HCT116 (cell line): ENCODE measurements around the gene PML. TPM values are rescaled to one million over a fixed set of nuclear protein-coding genes. Genes with fewer than 3 reads are reported as not detected.

Experiments used
- ATAC-seq: fragments of 200-7000 bp; cut with Tn5 transposase; 2 replicates; pipeline ENCODE4 v1.9.1; 2020; ENCODE audit warnings: mild to moderate bottlenecking, moderate library complexity
- BruUV-seq: library from RNA; stranded (reverse); fragments of 400-500 nt; replicated peaks from 2 replicates; lab custom pipeline; 2021; lab: Mats Ljungman, UMichigan
- CTCF ChIA-PET: fragments of 300-600 bp; sonication (Branson Sonifier 250); formaldehyde crosslinking; loops from one replicate; lab custom pipeline; 2021; ENCODE audit warnings: antibody characterized with exemption; lab: Charles Lee
- POLR2A ChIA-PET: fragments of 300-600, 350-600 bp; sonication (Branson Sonifier 250); formaldehyde crosslinking; loops from one replicate; lab custom pipeline; 2021; ENCODE audit warnings: antibody characterized with exemption; lab: Charles Lee
- RAD21 ChIA-PET, 2 experiments: fragments of 300-600 bp; sonication (Branson Sonifier 250); formaldehyde crosslinking; loops; one replicate each; lab custom pipeline; 2023; ENCODE audit warnings: low total read pairs in 2 of 2; ENCODE audit not compliant: uncharacterized antibody in 2 of 2, unreplicated experiment in 2 of 2, low non-redundant PET in 1 of 2; lab: Charles Lee
- DNase-seq: peaks from one replicate; pipeline ENCODE4 v3.0.0-alpha.2; 2010; ENCODE audit warnings: low read depth, low spot score
- H2AFZ ChIP-seq: fragments of 200-600 bp; shearing (Covaris generic), sonication (generic); 2 replicates; pipeline ENCODE4 v1.6.1; 2017; ENCODE audit warnings: low read depth, mixed run types, mixed read lengths, antibody characterized with exemption, low read length; ENCODE audit not compliant: poor library complexity, severe bottlenecking
- H3K27ac ChIP-seq: 2 replicates; pipeline ENCODE4 v1.5.1; 2012; ENCODE audit warnings: low read depth, low read length
- H3K27me3 ChIP-seq: fragments of 200-600 bp; sonication (generic); 2 replicates; pipeline ENCODE4 v1.6.1; 2016; ENCODE audit warnings: mixed run types, low read length, mixed read lengths; ENCODE audit not compliant: insufficient read depth
- H3K36me3 ChIP-seq, 2 experiments: fragments of 200-500 bp in 1 of 2; fragments of 200-600 bp in 1 of 2; sonication (Bioruptor generic) in 1 of 2; sonication (generic) in 1 of 2; 2 replicates each; pipeline versions ENCODE4 v1.5.1 to v1.6.1; 2014 to 2016; ENCODE audit warnings: low read length in 2 of 2, inconsistent platforms in 1 of 2, mixed read lengths in 1 of 2, mixed run types in 1 of 2; ENCODE audit not compliant: insufficient read depth in 2 of 2, control insufficient read depth in 1 of 2
- H3K4me1 ChIP-seq, 2 experiments: fragments of 200-600 bp in 1 of 2; sonication (generic) in 1 of 2; 2 replicates each; pipeline versions ENCODE4 v1.5.1 to v1.6.1; 2012 to 2017; ENCODE audit warnings: low read length in 2 of 2, inconsistent platforms in 1 of 2, mild to moderate bottlenecking in 1 of 2, mixed read lengths in 1 of 2, mixed run types in 1 of 2, moderate library complexity in 1 of 2; ENCODE audit not compliant: insufficient read depth in 2 of 2, control insufficient read depth in 1 of 2
- H3K4me2 ChIP-seq: fragments of 200-600 bp; sonication (generic); 2 replicates; pipeline ENCODE4 v1.6.1; 2017; ENCODE audit warnings: mixed run types, low read length, mixed read lengths
- H3K4me3 ChIP-seq, 2 experiments: fragments of 200-600 bp in 1 of 2; sonication (generic) in 1 of 2; replicated peaks in 1 of 2; 2 replicates each; pipeline ENCODE4 v1.5.1; 2011 to 2016; ENCODE audit warnings: low read length in 2 of 2, control low read depth in 1 of 2, low read depth in 1 of 2, mild to moderate bottlenecking in 1 of 2, mixed read lengths in 1 of 2, mixed run types in 1 of 2
- H3K79me2 ChIP-seq: fragments of 200-600 bp; sonication (generic); 2 replicates; pipeline ENCODE4 v1.6.1; 2017; ENCODE audit warnings: mild to moderate bottlenecking, mixed run types, low read length, moderate library complexity, mixed read lengths; ENCODE audit not compliant: insufficient read depth
- H3K9ac ChIP-seq: fragments of 200-600 bp; sonication (generic); 2 replicates; pipeline ENCODE4 v1.6.1; 2016; ENCODE audit warnings: low read length, mixed read lengths
- H3K9me2 ChIP-seq: fragments of 200-600 bp; sonication (generic), shearing (Covaris generic); 2 replicates; pipeline ENCODE4 v1.6.1; 2017; ENCODE audit warnings: mixed run types, mild to moderate bottlenecking, moderate library complexity; ENCODE audit not compliant: insufficient read depth
- H3K9me3 ChIP-seq, 2 experiments: fragments of 200-500 bp in 1 of 2; fragments of 200-600 bp in 1 of 2; sonication (Bioruptor generic) in 1 of 2; sonication (generic) in 1 of 2; 2 replicates each; pipeline ENCODE4 v1.6.1; 2014 to 2017; ENCODE audit warnings: low read length in 2 of 2, mixed read lengths in 2 of 2, inconsistent platforms in 1 of 2, low read depth in 1 of 2, mild to moderate bottlenecking in 1 of 2, mixed run types in 1 of 2, moderate library complexity in 1 of 2; ENCODE audit not compliant: control insufficient read depth in 1 of 2, insufficient read depth in 1 of 2
- H4K20me1 ChIP-seq: fragments of 200-600 bp; sonication (generic), shearing (Covaris generic); 2 replicates; pipeline ENCODE4 v1.6.1; 2017; ENCODE audit warnings: mixed run types, mild to moderate bottlenecking, moderate library complexity; ENCODE audit not compliant: insufficient read depth
- CBX3 ChIP-seq: IDR thresholded peaks from 2 replicates; pipeline ENCODE4 v1.6.1; 2012; ENCODE audit warnings: low read depth
- ELF1 ChIP-seq: IDR thresholded peaks from 2 replicates; pipeline ENCODE4 v1.6.1; 2012; ENCODE audit warnings: low read depth, borderline replicate concordance
- EZH2 ChIP-seq: fragments of 200-600 bp; sonication (generic); IDR thresholded peaks from 2 replicates; pipeline ENCODE4 v1.6.1; 2017; ENCODE audit warnings: antibody characterized with exemption, mixed run types
- EZH2phosphoT487 ChIP-seq: fragments of 200-600 bp; IDR thresholded peaks from 2 replicates; pipeline ENCODE4 v1.6.1; 2018; ENCODE audit warnings: antibody characterized with exemption, borderline replicate concordance
- FOSL1 ChIP-seq: IDR thresholded peaks from 2 replicates; pipeline ENCODE4 v1.6.1; 2012; ENCODE audit warnings: low read depth
- JUND ChIP-seq: IDR thresholded peaks from 2 replicates; pipeline ENCODE4 v1.6.1; 2012
- POLR2A ChIP-seq: IDR thresholded peaks from 2 replicates; pipeline ENCODE4 v1.7.0; 2011; ENCODE audit warnings: borderline replicate concordance; ENCODE audit not compliant: insufficient read depth, insufficient read length; ENCODE audit errors: extremely low read depth
- POLR2AphosphoS5 ChIP-seq: IDR thresholded peaks from 2 replicates; pipeline ENCODE4 v1.6.1; 2011; ENCODE audit warnings: mild to moderate bottlenecking, low read depth, low read length, moderate library complexity
- RAD21 ChIP-seq: IDR thresholded peaks from 2 replicates; pipeline ENCODE4 v1.6.1; 2012; ENCODE audit warnings: low read depth, mild to moderate bottlenecking
- SIN3A ChIP-seq: IDR thresholded peaks from 2 replicates; pipeline ENCODE4 v1.6.1; 2012; ENCODE audit warnings: low read depth
- SP1 ChIP-seq: IDR thresholded peaks from 2 replicates; pipeline ENCODE4 v1.6.1; 2012; ENCODE audit warnings: low read depth
- SRF ChIP-seq: IDR thresholded peaks from 2 replicates; pipeline ENCODE4 v1.6.1; 2012; ENCODE audit warnings: low read depth
- TCF7L2 ChIP-seq: IDR thresholded peaks from 2 replicates; pipeline ENCODE4 v1.7.0; 2011; ENCODE audit warnings: borderline replicate concordance, inconsistent platforms; ENCODE audit not compliant: insufficient read depth, insufficient read length; ENCODE audit errors: extremely low read depth
- ZFX ChIP-seq: fragments of 450-650 bp; IDR thresholded peaks from 2 replicates; pipeline ENCODE4 v1.6.1; 2017
- ZNF274 ChIP-seq: fragments of 200-500 bp; sonication (Bioruptor generic); IDR thresholded peaks from 2 replicates; pipeline ENCODE4 v1.6.1; 2014; ENCODE audit warnings: mild to moderate bottlenecking, low read depth, low read length, inconsistent platforms
- intact Hi-C: fragments of 100-400 bp; cut with micrococcal nuclease; formaldehyde crosslinking; loops from 2 replicates; pipeline ENCODE4 v1.10.0; 2022
- total RNA-seq: library from RNA; stranded (reverse); gene quantifications from one replicate; pipeline ENCODE4 v1.2.1, GENCODE V29; 2021; ENCODE audit not compliant: unreplicated experiment
- TF ChIP-seq, protein P1 (sequence below): IDR thresholded peaks from 2 replicates; pipeline ENCODE4 v1.6.1; 2012; ENCODE audit warnings: low read depth
- TF ChIP-seq, protein P2 (sequence below): IDR thresholded peaks from 2 replicates; pipeline ENCODE4 v1.6.1; 2012
- TF ChIP-seq, protein P3 (sequence below), 3 experiments: fragments of 200-600 bp in 1 of 3; sonication (generic) in 1 of 3; IDR thresholded peaks in 2 of 3; conservative IDR thresholded peaks in 1 of 3; 2 replicates each; pipeline ENCODE4 v1.5.1; 2012 to 2017; ENCODE audit warnings: low read depth in 2 of 3, low read length in 2 of 3, antibody characterized with exemption in 1 of 3, borderline replicate concordance in 1 of 3, control low read depth in 1 of 3, mild to moderate bottlenecking in 1 of 3, mixed read lengths in 1 of 3, mixed run types in 1 of 3, moderate library complexity in 1 of 3; ENCODE audit not compliant: insufficient read depth in 1 of 3

PML gene
- total RNA-seq, 1 experiment from 2014 or later: 28.1 TPM

DNA sequence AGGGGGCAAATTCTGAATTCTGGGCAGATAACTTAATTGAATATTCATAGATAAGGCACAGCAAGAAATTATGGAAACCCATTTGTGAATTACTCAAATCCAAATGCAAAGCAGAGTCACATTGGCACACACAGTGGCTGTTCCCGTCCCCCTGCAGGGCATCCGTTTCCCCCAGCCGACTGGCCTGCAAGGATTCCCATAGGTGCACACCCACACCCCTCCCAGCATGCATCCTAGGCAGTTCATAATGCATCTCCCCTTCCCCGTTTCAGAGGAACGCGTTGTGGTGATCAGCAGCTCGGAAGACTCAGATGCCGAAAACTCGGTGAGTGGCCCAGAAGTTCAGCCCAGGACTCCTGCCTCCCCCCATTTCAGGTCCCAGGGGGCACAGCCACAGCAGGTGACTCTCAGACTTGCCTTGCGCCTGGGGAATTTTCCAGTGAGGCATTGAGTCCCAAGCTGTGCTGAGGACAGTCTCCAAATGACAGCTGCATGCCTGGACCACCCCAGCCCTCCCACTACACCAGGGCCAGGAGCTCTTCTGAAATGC, 39.8 kb downstream of the PML start:
- Histone ChIP-seq H3K4me2 (no peak overlapping the region), H3K79me2 (no peaks in the 10 kb centered on the region), H3K27me3 (no peaks in the 10 kb centered on the region), H3K4me3 (no peak overlapping the region), H3K4me1 (no peaks in the 10 kb centered on the region), H3K36me3 (no peaks in the 10 kb centered on the region; a peak in 1 of 4 replicates), H3K27ac (no peak overlapping the region), H4K20me1 (no peaks in the 10 kb centered on the region), H3K9me3 (no peaks in the 10 kb centered on the region), H3K9ac (no peak overlapping the region), H2AFZ (no peak overlapping the region), H3K9me2 (no peaks in the 10 kb centered on the region)
- ChIA-PET CTCF (interaction anchor here (1.0 kb wide), 1 partner anchor 14 kb away, joined by 4 read pairs; no protein-coding TSS in a partner anchor), POLR2A (no interaction called here), RAD21 (no interaction called here)
- TF ChIP-seq JUND: no peak
- TF ChIP-seq ZNF274: no peak
- TF ChIP-seq SIN3A: no peak
- TF ChIP-seq, protein P1, sequence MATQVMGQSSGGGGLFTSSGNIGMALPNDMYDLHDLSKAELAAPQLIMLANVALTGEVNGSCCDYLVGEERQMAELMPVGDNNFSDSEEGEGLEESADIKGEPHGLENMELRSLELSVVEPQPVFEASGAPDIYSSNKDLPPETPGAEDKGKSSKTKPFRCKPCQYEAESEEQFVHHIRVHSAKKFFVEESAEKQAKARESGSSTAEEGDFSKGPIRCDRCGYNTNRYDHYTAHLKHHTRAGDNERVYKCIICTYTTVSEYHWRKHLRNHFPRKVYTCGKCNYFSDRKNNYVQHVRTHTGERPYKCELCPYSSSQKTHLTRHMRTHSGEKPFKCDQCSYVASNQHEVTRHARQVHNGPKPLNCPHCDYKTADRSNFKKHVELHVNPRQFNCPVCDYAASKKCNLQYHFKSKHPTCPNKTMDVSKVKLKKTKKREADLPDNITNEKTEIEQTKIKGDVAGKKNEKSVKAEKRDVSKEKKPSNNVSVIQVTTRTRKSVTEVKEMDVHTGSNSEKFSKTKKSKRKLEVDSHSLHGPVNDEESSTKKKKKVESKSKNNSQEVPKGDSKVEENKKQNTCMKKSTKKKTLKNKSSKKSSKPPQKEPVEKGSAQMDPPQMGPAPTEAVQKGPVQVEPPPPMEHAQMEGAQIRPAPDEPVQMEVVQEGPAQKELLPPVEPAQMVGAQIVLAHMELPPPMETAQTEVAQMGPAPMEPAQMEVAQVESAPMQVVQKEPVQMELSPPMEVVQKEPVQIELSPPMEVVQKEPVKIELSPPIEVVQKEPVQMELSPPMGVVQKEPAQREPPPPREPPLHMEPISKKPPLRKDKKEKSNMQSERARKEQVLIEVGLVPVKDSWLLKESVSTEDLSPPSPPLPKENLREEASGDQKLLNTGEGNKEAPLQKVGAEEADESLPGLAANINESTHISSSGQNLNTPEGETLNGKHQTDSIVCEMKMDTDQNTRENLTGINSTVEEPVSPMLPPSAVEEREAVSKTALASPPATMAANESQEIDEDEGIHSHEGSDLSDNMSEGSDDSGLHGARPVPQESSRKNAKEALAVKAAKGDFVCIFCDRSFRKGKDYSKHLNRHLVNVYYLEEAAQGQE: no peak
- no peak for TF ChIP-seq ZFX
- TF ChIP-seq EZH2: no peak
- TF ChIP-seq, protein P2, sequence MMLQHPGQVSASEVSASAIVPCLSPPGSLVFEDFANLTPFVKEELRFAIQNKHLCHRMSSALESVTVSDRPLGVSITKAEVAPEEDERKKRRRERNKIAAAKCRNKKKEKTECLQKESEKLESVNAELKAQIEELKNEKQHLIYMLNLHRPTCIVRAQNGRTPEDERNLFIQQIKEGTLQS: no peak
- TF ChIP-seq TCF7L2: no peak
- TF ChIP-seq, protein P3, sequence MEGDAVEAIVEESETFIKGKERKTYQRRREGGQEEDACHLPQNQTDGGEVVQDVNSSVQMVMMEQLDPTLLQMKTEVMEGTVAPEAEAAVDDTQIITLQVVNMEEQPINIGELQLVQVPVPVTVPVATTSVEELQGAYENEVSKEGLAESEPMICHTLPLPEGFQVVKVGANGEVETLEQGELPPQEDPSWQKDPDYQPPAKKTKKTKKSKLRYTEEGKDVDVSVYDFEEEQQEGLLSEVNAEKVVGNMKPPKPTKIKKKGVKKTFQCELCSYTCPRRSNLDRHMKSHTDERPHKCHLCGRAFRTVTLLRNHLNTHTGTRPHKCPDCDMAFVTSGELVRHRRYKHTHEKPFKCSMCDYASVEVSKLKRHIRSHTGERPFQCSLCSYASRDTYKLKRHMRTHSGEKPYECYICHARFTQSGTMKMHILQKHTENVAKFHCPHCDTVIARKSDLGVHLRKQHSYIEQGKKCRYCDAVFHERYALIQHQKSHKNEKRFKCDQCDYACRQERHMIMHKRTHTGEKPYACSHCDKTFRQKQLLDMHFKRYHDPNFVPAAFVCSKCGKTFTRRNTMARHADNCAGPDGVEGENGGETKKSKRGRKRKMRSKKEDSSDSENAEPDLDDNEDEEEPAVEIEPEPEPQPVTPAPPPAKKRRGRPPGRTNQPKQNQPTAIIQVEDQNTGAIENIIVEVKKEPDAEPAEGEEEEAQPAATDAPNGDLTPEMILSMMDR (IDR thresholded peaks at IDR 0.05 in 2 of 3, conservative IDR thresholded peaks at IDR 0.05 in 1 of 3; ENCODE audit: borderline replicate concordance in 1 of 3, insufficient read depth in 1 of 3, low read depth in 2 of 3, low read length in 2 of 3): no peak
- no peak for TF ChIP-seq CBX3
- TF ChIP-seq RAD21: no peak
- no peak for TF ChIP-seq EZH2phosphoT487
- TF ChIP-seq FOSL1: no peak
- no peak for TF ChIP-seq POLR2AphosphoS5
- no peak for TF ChIP-seq SRF
- no peak for TF ChIP-seq POLR2A
- TF ChIP-seq ELF1: no peak
- no peak for TF ChIP-seq SP1
- intact Hi-C loops: no loop called here
- no peak for ATAC-seq
- BruUV-seq: no TSS peak
- DNase-seq: no peak
